ENCODE results near the gene PCP4. TPM values are rescaled to one million over a fixed set of nuclear protein-coding genes. Genes with fewer than 3 reads are reported as not detected.

Gene PCP4
- polyA plus RNA-seq, 4 donors, result 8.7 to 14.7 (median 11.6) TPM

DNA sequence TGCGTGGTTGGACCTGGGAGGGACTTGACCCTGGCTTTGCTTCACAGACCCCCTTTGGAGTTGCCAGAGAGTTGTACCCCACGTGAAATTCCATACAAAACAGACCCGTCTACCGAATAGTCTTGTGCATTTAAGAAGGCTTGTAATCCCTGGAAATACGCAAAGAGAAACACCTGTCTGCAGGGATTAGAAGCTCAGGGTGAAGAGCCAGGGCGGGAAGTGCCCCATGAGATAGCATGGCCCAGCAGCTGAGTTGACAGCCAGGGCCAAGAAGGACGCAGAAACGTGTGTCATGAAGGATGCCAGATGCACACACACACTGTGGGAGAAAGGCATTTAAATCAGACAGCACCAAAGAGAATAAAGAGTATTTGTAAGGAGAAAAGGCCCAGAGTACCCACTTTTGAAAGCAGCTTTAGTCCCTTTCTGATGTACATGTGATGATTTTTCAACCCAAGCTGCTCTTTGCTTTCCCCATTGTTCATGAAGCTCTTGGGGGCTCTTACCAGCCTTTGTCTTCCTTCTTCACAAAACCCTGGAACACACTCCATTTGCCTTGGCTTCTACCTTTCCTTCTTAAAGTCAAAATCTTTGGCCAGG lies 46.6 kb downstream of the PCP4 start:
- DNase-seq (ENCODE audit: low read depth in 4 of 4, low spot score in 3 of 4), result no peak

DNA sequence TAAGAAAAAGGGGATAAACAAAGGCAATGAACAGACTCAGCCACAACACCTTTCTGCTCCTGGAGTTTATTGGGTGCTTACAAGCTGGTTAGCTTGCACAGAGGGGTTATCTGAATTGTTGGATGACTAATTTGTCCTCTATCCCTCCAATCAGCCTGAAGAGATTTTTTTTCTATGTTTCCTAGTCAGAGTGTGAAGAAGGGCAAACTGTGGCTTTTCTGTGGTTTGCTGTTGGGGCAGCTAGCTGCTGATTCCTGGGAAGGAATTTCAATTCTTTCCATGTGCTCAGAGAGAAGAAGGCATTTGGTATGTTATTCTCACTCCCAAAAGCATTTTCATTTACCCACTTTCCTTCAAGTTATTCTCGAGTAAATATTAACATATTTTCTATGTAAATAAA lies 48.6 kb downstream of the PCP4 start:
- no peak for DNase-seq (ENCODE audit: low read depth in 4 of 4, low spot score in 3 of 4)

DNA sequence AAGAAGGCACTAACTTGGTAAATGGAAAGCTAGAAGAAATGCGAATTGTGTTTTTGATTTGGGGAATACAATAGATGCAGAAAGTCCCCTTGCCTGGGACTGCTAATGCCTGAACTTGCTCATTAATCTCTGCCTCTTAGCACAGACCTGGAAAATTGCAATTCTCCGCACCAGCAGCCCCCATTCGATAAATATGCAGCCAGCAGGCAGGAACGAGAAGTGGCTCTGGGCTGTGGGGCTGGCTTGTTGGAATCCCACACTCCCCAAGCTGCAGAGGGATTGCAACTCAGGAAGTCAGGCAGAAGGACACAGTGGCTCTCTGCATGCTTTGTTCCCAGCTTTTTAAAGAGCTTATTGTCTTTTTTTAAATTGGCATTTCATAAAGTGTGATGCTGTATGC lies 51.3 kb downstream of the PCP4 start:
- DNase-seq (ENCODE audit: low read depth in 4 of 4, low spot score in 3 of 4), result no peak

DNA sequence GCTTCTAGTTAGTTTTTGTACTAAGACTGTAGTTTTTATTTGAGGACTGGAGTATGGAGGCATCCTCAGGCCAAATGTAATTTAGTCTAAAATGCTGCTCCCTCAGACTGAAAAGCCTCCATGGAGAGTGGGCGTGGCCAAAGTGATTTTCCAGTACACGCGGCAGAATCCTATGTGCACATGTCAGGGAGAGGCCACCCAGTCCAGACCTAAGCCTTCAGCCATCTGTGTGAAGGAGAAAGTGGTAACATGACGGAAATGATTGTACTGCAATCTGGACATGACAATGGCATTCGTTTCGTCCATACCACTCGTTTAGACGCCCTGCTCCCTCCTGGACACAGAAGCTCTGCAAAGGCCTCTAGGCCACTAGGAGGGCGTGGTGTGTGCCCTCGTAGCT lies 56.2 kb downstream of the PCP4 start:
- no peak for DNase-seq (ENCODE audit: low read depth in 4 of 4, low spot score in 3 of 4)

DNA sequence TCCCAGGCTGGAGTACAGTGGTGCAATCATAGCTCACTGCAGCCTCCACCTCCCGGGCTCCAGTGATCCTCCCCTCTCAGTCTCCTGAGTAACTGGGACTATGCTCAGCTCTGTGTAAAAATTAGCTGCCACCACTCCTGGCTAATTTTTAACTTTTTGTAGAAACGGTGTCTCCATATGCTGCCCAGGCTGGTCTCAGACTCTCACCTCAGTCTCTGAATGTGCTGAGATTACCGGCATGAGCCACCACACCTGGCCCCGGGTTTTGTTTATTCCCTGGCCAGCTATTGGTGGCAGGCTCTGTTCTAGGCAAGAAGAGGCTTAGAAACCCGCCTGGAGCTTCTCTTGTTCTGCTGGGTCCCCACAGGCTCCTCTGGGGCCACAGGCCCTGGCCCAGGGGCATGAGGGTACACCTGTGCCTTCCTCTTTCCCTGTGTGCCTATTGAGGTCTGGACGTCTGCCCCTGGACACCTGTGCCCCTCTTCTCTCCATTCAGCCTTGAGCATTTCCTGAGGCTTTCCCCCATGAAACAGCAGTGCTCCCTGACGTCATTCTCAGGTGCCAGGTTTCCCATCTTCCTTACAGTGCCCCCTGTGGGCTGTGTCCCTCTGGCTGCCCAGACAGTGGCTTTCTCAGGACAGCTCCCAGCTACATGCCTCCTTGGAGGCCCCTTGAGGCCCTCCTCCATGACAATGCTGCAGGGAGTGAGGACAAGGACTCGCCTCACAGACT lies 57.5 kb downstream of the PCP4 start:
- DNase-seq (ENCODE audit: low read depth in 4 of 4, low spot score in 3 of 4), result no peak

DNA sequence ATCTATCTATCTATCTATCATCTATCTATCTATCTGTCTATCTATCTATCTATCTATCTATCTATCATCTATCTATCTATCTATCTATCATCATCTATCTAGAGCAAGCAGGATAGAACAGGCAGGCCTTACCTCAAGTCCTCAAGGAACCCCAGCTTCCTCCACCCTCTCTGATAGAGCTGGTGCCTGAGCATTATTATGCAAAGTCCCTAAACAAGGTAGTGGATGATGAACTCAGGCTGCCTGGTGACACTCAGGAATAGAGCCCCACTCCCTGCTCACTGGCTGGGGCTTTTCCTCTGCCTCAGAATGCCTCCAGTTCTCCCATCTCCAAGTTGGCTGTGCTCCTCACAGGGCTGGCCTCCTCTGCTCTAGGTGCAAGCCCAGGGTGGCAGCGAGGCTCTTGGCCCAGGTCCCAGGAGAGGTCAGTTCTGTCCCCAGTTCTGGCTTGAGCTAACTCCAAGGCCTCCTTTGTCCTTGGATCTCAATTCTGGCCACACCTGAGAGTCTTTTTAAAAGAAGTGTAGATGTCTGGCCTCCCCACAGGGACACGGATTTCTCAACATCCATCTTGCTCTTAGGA lies 60.2 kb downstream of the PCP4 start:
- DNase-seq (ENCODE audit: low read depth in 4 of 4, low spot score in 3 of 4), result no peak

DNA sequence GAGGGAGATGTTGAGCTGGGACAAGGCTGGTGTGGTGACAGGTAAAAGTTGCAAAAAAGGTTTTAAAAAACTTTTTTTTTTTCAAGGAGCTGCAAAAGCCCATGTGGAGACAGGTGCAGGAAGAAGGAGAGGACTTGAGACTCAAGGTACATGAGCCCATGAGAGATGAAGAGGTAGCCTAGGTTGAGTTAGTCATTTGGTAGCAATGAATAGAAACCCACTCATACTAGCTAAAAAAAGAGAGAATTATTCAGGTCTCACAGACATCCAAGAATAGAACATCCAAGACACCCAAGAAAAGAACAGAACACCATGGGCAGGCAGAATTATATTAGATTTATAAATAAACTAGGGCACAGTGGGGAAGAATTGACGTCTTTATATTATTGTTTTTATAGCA lies 65.1 kb downstream of the PCP4 start:
- DNase-seq (ENCODE audit: low read depth in 4 of 4, low spot score in 3 of 4), result no peak

DNA sequence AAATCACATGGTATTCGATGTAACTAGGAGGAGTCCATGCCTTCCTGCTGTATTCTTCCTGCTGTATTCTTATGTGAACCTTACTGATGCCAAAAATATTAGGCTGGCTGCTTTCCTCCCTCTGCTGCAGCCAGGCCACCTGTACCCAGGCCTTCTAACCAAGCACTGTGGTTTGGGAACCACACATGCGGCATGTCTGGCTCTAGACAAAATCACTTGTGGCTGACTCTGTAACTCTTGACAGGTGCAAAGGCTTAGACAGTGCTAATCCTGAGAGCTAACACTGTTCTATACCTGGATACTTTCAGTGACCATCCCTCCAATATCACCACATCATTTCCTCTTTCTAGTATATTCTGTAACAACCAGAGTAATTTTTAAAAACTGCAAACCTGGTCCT lies 67.7 kb downstream of the PCP4 start:
- DNase-seq (ENCODE audit: low read depth in 4 of 4, low spot score in 3 of 4), result no peak

DNA sequence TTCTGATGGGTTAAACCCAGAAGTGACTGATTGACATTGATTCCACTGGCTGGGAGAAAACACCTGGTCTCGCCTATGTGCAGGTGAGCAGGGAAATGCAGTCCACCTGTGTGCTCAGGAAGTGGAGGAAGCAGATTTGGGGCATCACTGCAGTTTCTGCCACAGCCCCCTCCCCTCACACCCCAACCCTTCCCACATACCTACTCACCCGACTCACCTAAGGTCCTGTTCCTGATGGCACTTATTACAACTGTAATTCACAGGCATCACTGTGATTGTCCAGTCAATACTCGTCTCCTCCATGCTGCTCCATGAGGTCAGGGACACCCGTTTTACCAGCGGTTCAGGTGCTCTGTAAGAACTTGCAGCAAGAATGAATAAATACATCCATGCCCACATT lies 68.5 kb downstream of the PCP4 start:
- DNase-seq (ENCODE audit: low read depth in 4 of 4, low spot score in 3 of 4), result no peak

DNA sequence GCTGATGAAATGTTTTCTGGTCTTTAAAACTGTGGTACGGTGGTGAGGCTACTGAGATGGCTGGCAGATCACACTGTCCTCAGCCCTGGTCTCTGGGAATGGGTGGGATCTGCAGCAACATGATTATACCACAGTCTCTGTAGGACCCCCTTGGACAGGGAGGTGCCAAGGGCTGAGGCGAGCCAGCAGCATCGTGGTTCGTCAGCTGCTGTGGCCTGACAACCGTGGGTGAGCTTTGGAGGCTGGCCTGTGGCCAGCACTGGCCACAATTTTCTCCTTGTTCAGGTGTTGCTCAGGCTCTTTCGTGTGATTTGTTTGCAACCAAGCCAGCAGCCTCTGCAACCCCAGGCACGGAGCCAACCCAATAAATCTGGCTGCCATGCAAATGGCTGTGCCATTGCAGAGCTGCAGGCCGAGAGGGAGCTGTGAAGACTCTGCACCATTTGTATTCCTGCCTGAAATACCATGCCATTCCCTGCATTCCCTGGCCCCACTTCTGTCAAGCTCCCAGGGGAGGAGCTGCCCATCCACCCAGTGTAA lies 70.9 kb downstream of the PCP4 start:
- DNase-seq (ENCODE audit: low read depth in 4 of 4, low spot score in 3 of 4), result peak in 1 of 4 donors; percentile 3

DNA sequence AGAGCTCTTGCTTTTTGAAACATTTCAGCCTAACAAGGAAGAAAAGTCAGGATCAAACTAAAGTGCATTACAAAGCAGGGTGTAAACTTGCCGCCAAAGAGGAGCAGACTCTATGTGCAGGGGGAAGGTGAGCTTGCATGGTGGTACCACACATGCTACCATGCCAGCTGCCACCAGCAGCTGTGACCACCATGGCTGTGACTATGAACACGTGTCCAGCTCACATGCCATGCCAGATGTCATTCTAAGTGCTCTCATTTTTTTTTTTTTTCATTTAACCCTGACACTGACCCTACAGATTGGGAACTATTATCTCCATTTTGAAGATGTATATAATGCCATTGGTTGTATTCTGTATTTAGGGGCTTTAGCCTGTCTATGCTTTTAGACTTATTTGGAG lies 79.0 kb downstream of the PCP4 start:
- no peak for DNase-seq (ENCODE audit: low read depth in 4 of 4, low spot score in 3 of 4)

DNA sequence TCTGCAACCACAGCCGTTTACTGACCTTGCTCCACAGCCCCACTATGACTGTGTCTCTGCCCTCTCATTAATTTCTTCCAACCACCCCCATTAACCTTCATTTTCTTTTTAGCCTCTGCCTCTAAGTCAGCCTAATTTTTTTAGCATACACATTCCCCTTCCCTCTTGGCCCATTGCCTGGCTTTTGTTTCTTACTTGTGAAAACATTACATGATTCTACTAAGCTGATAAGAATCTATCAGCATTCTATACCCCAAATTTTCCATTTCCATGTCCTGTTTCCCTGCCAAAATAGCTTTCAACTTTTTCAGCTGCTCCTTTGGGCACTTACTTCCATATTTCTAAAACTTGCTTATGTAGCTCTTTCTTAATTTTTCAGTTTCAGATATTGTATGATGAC lies 79.8 kb downstream of the PCP4 start:
- peak in 2 of 4 donors; percentile 3 to 6 for DNase-seq (ENCODE audit: low read depth in 4 of 4, low spot score in 3 of 4)

DNA sequence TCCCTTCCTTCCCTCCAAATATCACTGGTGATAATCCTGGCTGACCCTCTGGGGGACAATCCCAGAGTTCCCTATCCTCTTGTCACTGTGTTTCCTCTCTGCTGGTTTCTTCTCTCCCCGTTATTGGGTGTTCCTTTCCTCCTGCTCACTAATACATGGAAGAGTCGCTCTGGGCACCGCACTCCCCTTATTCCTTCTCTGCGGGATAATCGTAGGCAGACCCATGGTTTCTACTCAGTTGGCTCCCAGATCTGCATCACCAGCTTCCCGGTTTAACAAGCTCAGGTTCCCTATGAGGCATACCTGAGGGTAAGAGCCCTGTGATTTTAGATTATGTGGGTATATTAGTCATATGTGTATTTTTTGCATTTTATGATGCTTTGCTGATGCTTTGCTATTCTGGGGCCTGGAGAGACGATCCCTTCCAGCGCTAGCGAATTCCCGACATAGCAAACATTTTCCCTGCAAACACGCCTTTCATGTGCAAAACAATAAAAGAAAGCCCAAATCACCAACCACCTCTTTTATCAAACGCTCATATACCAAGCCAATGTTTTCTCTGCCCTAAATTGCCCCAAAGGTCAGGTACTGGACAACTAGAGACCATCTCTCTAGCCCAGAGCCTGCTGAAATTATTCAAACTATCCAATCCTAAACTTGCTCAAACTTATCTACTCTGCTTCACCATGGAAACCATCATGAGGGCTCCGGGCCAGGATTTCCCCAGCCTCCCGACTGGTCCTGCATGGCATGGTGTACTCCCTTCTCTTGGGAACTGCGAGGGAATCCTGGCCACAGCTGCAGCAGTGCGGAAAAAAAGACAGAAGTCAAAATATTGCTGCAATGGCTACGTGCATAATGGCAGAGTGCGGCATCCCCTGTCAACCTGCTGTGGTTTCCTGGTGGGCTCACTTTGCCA lies 84.2 kb downstream of the PCP4 start:
- no peak for DNase-seq (ENCODE audit: low read depth in 4 of 4, low spot score in 3 of 4)

DNA sequence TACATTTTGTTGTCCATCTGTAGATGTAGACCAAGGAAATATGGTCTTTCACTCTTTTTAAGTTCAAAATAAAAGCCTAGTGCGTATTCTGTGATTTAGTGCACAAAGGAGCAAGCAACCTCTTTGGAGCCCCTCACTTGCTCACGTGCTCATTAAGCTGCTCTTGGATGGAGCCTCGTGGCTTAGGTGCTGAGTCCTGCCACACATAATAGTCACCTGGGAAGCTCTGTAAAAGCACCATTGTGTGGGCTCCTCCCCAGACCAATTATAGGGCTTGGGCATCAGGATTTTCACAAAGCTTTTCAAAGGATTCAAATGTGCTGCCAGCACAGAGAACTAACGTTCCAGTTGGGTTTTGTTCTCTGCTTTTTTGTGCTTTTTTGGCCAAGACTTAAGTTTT lies 85.0 kb downstream of the PCP4 start:
- DNase-seq (ENCODE audit: low read depth in 4 of 4, low spot score in 3 of 4), result no peak

DNA sequence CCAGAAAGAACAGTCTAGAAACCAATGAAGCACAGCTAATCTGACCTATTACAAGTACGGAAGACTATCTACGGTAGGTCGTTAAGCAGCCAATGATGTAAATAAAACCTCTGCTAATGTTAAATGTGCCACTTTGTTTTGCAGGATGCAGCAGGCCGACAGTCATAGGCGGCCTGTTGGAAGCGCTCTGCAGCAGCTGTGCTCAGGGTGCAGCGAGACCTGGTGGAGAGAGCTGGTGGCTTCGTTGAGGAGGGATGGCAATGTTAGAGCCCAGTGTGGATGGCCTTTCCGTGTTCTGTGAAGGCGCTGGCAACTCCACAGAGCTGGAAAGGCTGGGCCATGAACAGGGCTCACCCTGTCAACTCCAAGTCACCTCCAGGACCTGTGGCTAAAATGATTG lies 87.3 kb downstream of the PCP4 start:
- DNase-seq (ENCODE audit: low read depth in 4 of 4, low spot score in 3 of 4), result no peak

DNA sequence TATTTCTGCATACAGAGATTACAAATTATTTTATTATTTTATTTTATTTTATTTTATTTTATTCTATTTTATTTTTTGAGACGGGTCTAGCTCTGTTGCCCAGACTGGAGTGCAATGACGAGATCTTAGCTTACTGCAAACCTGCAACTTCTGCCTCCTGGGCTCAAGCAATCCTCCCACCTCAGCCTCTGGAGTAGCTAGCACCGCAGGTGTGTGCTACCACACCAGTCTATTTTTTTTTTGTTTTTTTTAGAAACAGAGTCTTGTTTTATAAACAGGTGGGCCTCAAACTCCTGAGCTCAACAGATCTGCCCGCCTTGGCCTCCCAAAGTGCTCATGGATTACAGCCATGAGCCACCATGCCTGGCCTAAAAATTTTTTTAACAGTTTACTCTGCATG lies 88.1 kb downstream of the PCP4 start:
- no peak for DNase-seq (ENCODE audit: low read depth in 4 of 4, low spot score in 3 of 4)

DNA sequence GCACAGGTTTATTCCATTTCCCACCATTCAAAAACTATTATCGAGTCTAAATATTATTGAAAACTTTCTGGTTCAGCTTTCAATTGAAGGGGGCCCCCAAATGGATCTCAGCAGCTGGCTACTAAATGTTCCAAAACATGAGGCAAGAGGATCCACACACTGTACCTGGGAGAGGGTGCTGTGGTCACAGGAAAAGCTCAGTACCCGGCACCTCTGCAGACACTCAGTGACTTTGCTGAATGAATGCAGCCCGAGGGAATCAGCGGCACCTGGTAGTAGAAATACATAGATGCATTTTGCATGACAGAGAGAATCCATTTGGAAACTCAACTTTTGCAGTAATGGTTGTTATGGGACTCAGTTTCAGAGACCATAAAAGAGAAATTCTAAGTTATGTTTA lies 89.3 kb downstream of the PCP4 start:
- no peak for DNase-seq (ENCODE audit: low read depth in 4 of 4, low spot score in 3 of 4)

DNA sequence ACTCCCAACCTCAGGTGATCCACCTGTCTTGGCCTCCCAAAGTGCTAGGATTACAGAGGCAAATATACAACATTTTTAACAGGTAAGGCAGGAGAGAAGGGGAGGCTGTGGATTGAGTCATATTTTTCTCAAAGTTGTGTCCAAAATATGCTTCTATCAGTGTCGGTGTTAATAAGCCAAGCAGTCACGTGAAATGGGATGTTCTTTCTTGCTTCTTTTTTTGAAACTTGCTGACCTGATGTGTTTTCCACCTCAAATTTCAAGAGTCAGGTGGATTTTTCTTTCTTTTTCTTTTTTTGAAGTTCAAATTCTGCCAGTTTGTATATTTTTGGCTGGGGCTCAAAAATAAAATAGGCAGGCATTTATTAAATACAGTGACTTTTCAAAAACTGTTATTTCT lies 91.5 kb downstream of the PCP4 start:
- no peak for DNase-seq (ENCODE audit: low read depth in 4 of 4, low spot score in 3 of 4)

DNA sequence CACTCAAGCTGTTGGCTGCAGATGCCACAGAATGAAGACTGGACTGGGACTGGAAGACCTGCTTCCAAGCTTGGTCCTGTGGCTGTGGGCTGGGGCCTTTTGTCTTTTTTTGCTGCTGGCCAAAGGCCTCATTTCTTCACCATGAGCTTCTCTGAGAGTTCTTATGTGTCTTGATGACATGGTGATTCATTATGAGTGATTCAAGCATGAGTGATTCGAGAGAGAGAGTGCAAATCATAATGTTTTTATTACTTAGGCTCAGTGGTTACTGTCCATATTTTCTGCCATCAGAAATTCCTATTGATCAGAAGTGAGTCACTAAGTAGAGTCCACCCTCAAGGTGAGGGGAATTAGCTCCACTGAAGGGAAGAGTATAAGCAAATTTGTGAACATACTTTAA lies 94.0 kb downstream of the PCP4 start:
- DNase-seq (ENCODE audit: low read depth in 4 of 4, low spot score in 3 of 4), result no peak

DNA sequence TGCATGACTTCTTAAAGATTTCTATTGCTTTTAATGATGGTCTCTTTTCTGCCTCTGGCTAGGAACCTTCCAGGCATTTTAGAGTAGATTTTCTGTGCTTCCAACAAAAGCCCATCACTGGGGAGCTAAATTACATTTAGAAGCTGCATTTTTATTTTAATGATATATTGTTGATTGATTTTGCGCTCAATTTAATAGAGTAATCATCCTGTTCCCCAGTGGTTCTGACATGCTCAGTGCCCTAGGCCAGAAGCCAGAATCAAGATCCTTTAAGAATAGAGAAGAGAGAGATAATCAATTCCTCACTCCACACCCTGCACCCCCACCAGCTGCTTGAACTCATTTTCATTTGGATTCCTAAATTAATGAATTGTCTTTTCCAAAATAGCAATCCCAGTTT lies 97.8 kb downstream of the PCP4 start:
- no peak for DNase-seq (ENCODE audit: low read depth in 4 of 4, low spot score in 3 of 4)

DNA sequence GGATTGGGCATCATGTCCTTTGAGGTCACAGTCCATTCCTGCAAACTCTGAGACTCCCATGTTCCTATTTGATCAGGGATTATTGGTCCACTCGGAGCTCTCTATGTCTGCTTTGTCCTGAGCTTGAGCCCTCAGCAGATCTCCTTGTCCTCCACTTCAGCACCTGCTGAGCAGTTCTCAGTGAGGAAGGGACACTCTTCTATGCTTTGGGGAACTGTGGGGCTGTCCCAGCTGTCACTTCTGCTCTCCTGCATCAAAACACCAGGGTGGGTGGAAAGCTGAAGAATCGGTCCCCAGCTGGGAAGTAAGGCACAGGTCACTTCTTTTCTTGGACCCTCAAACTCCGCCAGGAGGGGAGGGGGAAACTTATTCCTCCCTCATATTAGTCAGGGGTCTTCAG lies 99.5 kb downstream of the PCP4 start:
- DNase-seq (ENCODE audit: low read depth in 4 of 4, low spot score in 3 of 4), result no peak
